Measurements from ENCODE around the gene ID1. TPM values are rescaled to one million over a fixed set of nuclear protein-coding genes. Genes with fewer than 3 reads are reported as not detected.

Gene ID1
- total and polyA plus RNA-seq, 2 of the 13 experiments (the other 11 are each of a cell fraction or from before 2014, with no cell fraction given) = 320 to 419 TPM

- TF ChIP-seq HMGA1 (CRISPR knock-in tag; conservative IDR thresholded peaks at IDR 0.05) = no peak
- TF ChIP-seq MBNL3 (CRISPR knock-in tag; conservative IDR thresholded peaks at IDR 0.05) = no peak
- 0 out of 2 replicates have a peak, but pooled peaks have one; percentile 28 for TF ChIP-seq ZNF687 (CRISPR knock-in tag; IDR thresholded peaks at IDR 0.05)
- no peak for TF ChIP-seq KLF6 (CRISPR knock-in tag; IDR thresholded peaks at IDR 0.05)
- TF ChIP-seq ZNF75D (CRISPR knock-in tag; IDR thresholded peaks at IDR 0.05; ENCODE audit: borderline replicate concordance) = no peak
- no peak for TF ChIP-seq SIX1 (CRISPR knock-in tag; IDR thresholded peaks at IDR 0.05; ENCODE audit: borderline replicate concordance)
- no peak for TF ChIP-seq TRIM24 (CRISPR knock-in tag; IDR thresholded peaks at IDR 0.05)
- no peak for TF ChIP-seq TFE3 (CRISPR knock-in tag; IDR thresholded peaks at IDR 0.05)
- TF ChIP-seq ZSCAN31 (CRISPR knock-in tag; IDR thresholded peaks at IDR 0.05; ENCODE audit: low read depth) = no peak
- no peak for TF ChIP-seq NR2F6 (IDR thresholded peaks at IDR 0.05)
- TF ChIP-seq NR2F6 (CRISPR knock-in tag; IDR thresholded peaks at IDR 0.05) = no peak
- no peak for TF ChIP-seq E2F5 (CRISPR knock-in tag; conservative IDR thresholded peaks at IDR 0.05)
- TF ChIP-seq ZNF276 (CRISPR knock-in tag; IDR thresholded peaks at IDR 0.05; ENCODE audit: low read depth) = no peak
- TF ChIP-seq IKZF5 (CRISPR knock-in tag; IDR thresholded peaks at IDR 0.05) = 0 out of 2 replicates have a peak, but pooled peaks have one; percentile 10
- no peak for TF ChIP-seq ZNF331 (CRISPR knock-in tag; IDR thresholded peaks at IDR 0.05)
- no peak for TF ChIP-seq ATF7-NPFF (CRISPR knock-in tag; IDR thresholded peaks at IDR 0.05; ENCODE audit: low read depth)
- TF ChIP-seq ZNF713 (CRISPR knock-in tag; IDR thresholded peaks at IDR 0.05) = no peak
Measured at GRCh38 chr20:31637660-31638059, 32.6 kb downstream of the ID1 start, which contains the start of gene COX4I2 (continued).

Measured in HepG2 (cell line).